Stimulated activated CD4-positive, alpha-beta T cell treated with anti-CD3 and anti-CD28 coated beads, TNF-alpha, amount 100 ng/mL, for 4 hours (primary cell): ENCODE data around the gene ZNF383.

ENCODE experiments used
- DNase-seq, 3 experiments: peaks; one replicate each; pipeline ENCODE4 v3.0.0-alpha.2; 2020; ENCODE audit warnings: low read depth in 3 of 3

ZNF383 gene

DNA sequence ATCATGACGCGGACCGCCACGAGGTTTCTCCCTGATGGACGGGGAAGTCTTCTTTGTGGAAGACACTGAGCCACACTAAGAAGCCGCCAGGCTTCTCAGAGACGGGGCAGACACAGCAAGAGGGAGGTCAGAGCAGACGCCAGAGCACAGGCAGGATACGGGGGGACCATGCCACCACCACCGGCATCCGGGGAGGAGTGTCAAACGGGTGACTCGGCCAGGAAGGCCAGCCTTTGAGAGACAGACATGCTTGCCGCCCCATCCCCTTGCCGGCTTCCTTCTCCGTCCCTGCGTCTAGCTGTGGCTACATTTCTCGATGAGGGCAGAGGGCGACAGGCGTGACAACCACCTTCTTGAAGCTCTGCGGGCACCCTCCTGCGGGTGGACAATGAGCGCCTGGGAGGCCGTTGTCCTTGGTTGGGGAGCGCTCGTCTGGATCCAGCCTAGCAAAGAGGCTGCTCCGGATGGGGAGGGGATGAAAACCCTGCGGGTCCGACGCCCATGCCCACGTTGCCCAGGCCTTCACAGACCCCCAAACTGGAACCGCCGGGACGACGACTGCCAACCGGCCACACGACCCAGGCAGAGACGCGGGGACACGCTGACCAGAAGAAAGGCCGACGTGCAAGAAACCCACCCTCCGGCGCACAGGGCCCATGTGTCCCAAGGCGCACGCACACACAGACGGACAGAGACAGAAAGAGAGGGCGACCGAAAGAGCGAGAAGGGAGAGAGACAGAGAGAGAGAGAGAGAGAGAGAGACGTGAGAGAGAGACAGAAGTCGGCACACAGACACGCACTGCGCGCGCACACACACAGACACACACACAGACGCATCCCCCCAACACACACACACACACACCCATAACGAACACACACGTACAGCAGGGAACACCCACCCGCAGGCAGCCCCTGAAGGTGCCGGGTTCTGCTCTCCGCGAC lies 75.3 kb downstream of the ZNF383 start:
- DNase-seq, result peak in 1 of 3 experiments; percentile 41

DNA sequence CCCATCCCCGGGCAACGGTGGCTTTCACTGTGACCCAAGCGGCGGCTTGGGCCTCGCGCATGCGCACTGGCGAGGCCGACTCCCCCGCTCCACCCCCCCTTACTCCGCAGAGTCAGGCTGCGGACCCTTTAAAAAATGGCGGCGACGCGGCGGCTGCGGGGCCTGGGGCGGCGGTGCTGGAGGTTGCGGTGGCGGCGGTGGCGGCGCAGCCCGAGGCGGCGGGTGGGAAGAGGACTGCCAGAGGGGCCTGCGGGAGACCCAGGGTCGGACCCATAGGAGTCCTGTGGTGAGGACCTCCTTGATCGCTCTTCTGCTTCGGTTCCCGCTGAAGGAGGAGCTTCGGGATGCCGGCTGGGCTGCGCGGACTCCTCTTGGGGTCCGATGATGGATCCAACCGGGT lies 76.2 kb downstream of the ZNF383 start:
- peak in 1 of 3 experiments; percentile 48 for DNase-seq
